ENCODE measurements around the gene MORN2.

DNA sequence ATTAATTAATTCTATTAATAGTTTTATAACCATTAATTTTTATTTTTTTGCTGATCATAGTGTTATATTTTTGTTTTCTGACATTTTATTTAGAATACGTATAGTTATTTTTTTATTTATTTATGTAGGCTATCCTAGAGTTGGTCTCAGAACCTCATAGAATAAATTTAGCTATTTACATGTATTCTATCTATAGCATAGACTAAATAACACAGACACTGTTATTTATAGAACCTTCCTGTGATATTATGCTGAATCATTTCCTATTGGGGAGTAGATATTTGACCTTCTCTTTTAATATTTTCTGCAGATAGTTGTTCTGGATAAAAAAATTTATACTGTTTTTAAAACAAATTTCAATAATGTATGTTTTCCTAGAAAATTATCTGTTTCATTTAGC, 34.1 kb downstream of the MORN2 start:
- TF ChIP-seq, protein P1, sequence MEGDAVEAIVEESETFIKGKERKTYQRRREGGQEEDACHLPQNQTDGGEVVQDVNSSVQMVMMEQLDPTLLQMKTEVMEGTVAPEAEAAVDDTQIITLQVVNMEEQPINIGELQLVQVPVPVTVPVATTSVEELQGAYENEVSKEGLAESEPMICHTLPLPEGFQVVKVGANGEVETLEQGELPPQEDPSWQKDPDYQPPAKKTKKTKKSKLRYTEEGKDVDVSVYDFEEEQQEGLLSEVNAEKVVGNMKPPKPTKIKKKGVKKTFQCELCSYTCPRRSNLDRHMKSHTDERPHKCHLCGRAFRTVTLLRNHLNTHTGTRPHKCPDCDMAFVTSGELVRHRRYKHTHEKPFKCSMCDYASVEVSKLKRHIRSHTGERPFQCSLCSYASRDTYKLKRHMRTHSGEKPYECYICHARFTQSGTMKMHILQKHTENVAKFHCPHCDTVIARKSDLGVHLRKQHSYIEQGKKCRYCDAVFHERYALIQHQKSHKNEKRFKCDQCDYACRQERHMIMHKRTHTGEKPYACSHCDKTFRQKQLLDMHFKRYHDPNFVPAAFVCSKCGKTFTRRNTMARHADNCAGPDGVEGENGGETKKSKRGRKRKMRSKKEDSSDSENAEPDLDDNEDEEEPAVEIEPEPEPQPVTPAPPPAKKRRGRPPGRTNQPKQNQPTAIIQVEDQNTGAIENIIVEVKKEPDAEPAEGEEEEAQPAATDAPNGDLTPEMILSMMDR (IDR thresholded peaks at IDR 0.05), result no peak
- TF ChIP-seq POLR2A (IDR thresholded peaks at IDR 0.05) (no peak), EP300 (IDR thresholded peaks at IDR 0.05) (no peak)
